MM.1S (cell line): ENCODE data around the gene CORO1C.

Source experiments
- CTCF ChIP-seq: fragments of 300-600 bp; sonication (generic); IDR thresholded peaks from 2 replicates; pipeline ENCODE4 v1.5.1; 2016; ENCODE audit warnings: antibody characterized with exemption, low read length, mixed read lengths
- EZH2 ChIP-seq: fragments of 300-600 bp; sonication (generic); optimal IDR thresholded peaks from 2 replicates; pipeline ENCODE3; 2017; ENCODE audit warnings: low read depth, mild to moderate bottlenecking, antibody characterized with exemption, low read length, mixed read lengths
- EZH2phosphoT487 ChIP-seq: fragments of 300-600 bp; sonication (generic); IDR thresholded peaks from 2 replicates; pipeline ENCODE4 v1.6.1; 2018; ENCODE audit warnings: antibody characterized with exemption, low read length

- TF ChIP-seq EZH2 (no peak), CTCF (no peak), EZH2phosphoT487 (no peak)
These were observed 101.4 kb downstream of the CORO1C start for GRCh38 chr12:108629824-108630476.
